Loucy (cell line): ENCODE measurements around the gene MINDY4B.

Source experiments
- H2AFZ ChIP-seq: fragments of 200-600 bp; sonication (generic); 2 replicates; pipeline ENCODE4 v1.6.0; 2016; ENCODE audit warnings: antibody characterized with exemption, mild to moderate bottlenecking, low read length, moderate library complexity
- H3F3A ChIP-seq: fragments of 200-600 bp; 2 replicates; pipeline ENCODE4 v1.6.0; 2016; ENCODE audit warnings: antibody characterized with exemption, low read depth, mild to moderate bottlenecking
- H3K27me3 ChIP-seq: fragments of 200-600 bp; sonication (generic); 2 replicates; pipeline ENCODE4 v1.6.1; 2014; ENCODE audit warnings: low read length, mild to moderate bottlenecking; ENCODE audit not compliant: insufficient read depth, poor library complexity, severe bottlenecking
- H3K36me3 ChIP-seq: fragments of 200-600 bp; sonication (generic); 2 replicates; pipeline ENCODE4 v1.6.1; 2016; ENCODE audit warnings: low read length; ENCODE audit not compliant: insufficient read depth
- H3K4me1 ChIP-seq: fragments of 200-600 bp; sonication (generic); 2 replicates; pipeline ENCODE4 v1.5.1; 2014; ENCODE audit warnings: low read length, mild to moderate bottlenecking; ENCODE audit not compliant: insufficient read depth, poor library complexity, severe bottlenecking
- H3K4me2 ChIP-seq: fragments of 200-600 bp; sonication (generic); 2 replicates; pipeline ENCODE4 v1.6.0; 2014; ENCODE audit warnings: antibody characterized with exemption, low read length, low read depth, mild to moderate bottlenecking; ENCODE audit not compliant: poor library complexity, severe bottlenecking
- H3K4me3 ChIP-seq: fragments of 200-600 bp; sonication (generic); 2 replicates; pipeline ENCODE4 v1.5.1; 2014; ENCODE audit warnings: low read length, mild to moderate bottlenecking, mixed read lengths; ENCODE audit not compliant: poor library complexity, severe bottlenecking
- H3K79me2 ChIP-seq: fragments of 200-600 bp; sonication (generic); 2 replicates; pipeline ENCODE4 v1.6.1; 2014; ENCODE audit warnings: low read length; ENCODE audit not compliant: insufficient read depth
- H3K9ac ChIP-seq: fragments of 200-600 bp; sonication (generic); 2 replicates; pipeline ENCODE4 v1.6.0; 2014; ENCODE audit warnings: mild to moderate bottlenecking, low read depth, low read length, moderate library complexity; ENCODE audit not compliant: poor library complexity, severe bottlenecking
- H3K9me2 ChIP-seq: fragments of 200-600 bp; sonication (generic); replicated peaks from 2 replicates; pipeline ENCODE4 v1.6.1; 2016; ENCODE audit warnings: low read depth, low read length, mixed read lengths
- H3K9me3 ChIP-seq: fragments of 200-600 bp; sonication (generic); 2 replicates; pipeline ENCODE4 v1.6.1; 2014; ENCODE audit warnings: mild to moderate bottlenecking, antibody characterized with exemption, low read length, low read depth; ENCODE audit not compliant: insufficient read depth
- H4K20me1 ChIP-seq: fragments of 200-600 bp; sonication (generic); 2 replicates; pipeline ENCODE4 v1.6.0; 2014; ENCODE audit warnings: antibody characterized with exemption, low read length, mild to moderate bottlenecking; ENCODE audit not compliant: insufficient read depth, poor library complexity, severe bottlenecking
- CTCF ChIP-seq: fragments of 200-600 bp; sonication (generic); conservative IDR thresholded peaks from 2 replicates; pipeline ENCODE4 v1.5.1; 2014; ENCODE audit warnings: mild to moderate bottlenecking, antibody characterized with exemption, low read length
- EZH2phosphoT487 ChIP-seq: fragments of 200-600 bp; IDR thresholded peaks from 2 replicates; pipeline ENCODE4 v1.6.1; 2018; ENCODE audit warnings: antibody characterized with exemption, mild to moderate bottlenecking, moderate library complexity, borderline replicate concordance

The MINDY4B gene

DNA sequence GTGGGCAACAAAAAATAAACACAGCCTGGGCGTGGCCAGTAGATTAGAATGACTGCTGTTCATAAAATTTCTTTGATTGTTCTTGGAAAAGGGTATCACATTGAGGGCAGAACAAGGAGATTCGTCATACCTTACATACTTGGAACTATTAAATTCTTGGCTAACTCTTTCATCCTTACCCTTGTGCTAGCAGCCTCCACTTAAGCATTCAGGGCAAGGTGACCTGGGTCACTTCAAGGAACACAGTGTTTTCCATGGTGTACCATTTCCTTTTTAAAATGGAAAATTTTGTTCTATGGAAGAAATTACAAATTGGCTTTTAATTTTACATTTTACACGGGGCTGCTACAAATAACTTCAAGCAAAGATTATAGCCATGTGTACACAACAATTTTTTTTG is 60.8 kb downstream of the MINDY4B start:
- Histone ChIP-seq H3K4me1 (no peaks in the 10 kb centered on the region), H3K36me3 (no peaks in the 10 kb centered on the region), H3K4me3 (no peak overlapping the region), H4K20me1 (no peaks in the 10 kb centered on the region), H3K9me2 (no peaks in the 10 kb centered on the region), H3F3A (no peaks in the 10 kb centered on the region), H3K27me3 (no peaks in the 10 kb centered on the region), H3K9me3 (no peaks in the 10 kb centered on the region), H3K9ac (no peak overlapping the region), H3K79me2 (no peaks in the 10 kb centered on the region), H2AFZ (no peak overlapping the region), H3K4me2 (no peak overlapping the region)
- no peak for TF ChIP-seq EZH2phosphoT487
- no peak for TF ChIP-seq CTCF

- no peaks in the 10 kb centered on the region for H3K9me3 ChIP-seq
- no peak overlapping the region for H3K9ac ChIP-seq
- H3K9me2 ChIP-seq, result no peaks in the 10 kb centered on the region
- no peaks in the 10 kb centered on the region for H3K4me1 ChIP-seq
- no peaks in the 10 kb centered on the region for H3K36me3 ChIP-seq
- no peak for TF ChIP-seq EZH2phosphoT487
- no peak for TF ChIP-seq CTCF
- H3K79me2 ChIP-seq, result no peaks in the 10 kb centered on the region
- H3K27me3 ChIP-seq, result no peaks in the 10 kb centered on the region
- no peak overlapping the region for H2AFZ ChIP-seq
- H3K4me3 ChIP-seq, result no peak overlapping the region
- H3F3A ChIP-seq, result no peaks in the 10 kb centered on the region
- H3K4me2 ChIP-seq, result no peak overlapping the region
- no peaks in the 10 kb centered on the region for H4K20me1 ChIP-seq
Observed at GRCh38 chr3:150843241-150843640, 62.0 kb downstream of the MINDY4B start.

- Histone ChIP-seq H3K9me2 (no peaks in the 10 kb centered on the region), H3K36me3 (no peaks in the 10 kb centered on the region), H3F3A (no peaks in the 10 kb centered on the region), H3K27me3 (no peaks in the 10 kb centered on the region), H4K20me1 (no peaks in the 10 kb centered on the region), H2AFZ (no peak overlapping the region), H3K4me1 (no peaks in the 10 kb centered on the region), H3K79me2 (no peaks in the 10 kb centered on the region), H3K4me2 (no peak overlapping the region), H3K9me3 (no peaks in the 10 kb centered on the region), H3K4me3 (no peak overlapping the region), H3K9ac (no peak overlapping the region)
- TF ChIP-seq EZH2phosphoT487 (no peak), CTCF (peak; percentile 63)
Observed at GRCh38 chr3:150840802-150841515, 64.3 kb downstream of the MINDY4B start.
